SIG-M5 (cell line): ENCODE measurements around the gene PHYKPL.
A peak's percentile ranks its signal among the peaks of the same experiment; 100 is the strongest.

Experiments used
- DNase-seq: peaks from one replicate; lab custom pipeline; 2025; lab: John Stamatoyannopoulos, UW

Gene PHYKPL

DNA sequence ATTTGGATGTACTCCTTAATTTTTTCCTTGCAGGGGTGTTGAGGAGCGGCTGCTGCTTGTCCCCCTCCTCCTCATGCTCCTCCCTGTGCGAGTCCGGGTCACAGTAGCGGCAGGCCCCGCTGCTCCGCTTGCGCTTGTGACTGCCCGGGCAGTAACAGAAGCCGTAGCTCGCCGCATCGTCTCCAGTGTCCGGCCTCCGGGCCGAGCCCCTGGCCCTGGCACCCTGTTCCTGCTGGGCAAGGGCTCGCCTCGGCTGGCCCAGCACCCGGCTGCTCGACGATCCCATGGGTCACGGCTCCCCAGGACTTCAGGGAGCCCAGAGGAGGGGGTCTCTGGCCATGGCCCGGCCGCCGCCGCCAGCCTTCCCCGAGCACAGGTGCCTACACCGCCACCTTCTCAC lies 45.6 kb downstream of the PHYKPL start, which contains the start of gene GMCL2:
GMCL2 (minus strand) TSS at position 358 of the 400 bp plus-strand sequence; CDS start at position 286, 72 bp downstream.
- DNase-seq = no peak

GRCh38 chr5:178186427-178186826 lies 46.2 kb downstream of the PHYKPL start:
- DNase-seq = no peak

DNA sequence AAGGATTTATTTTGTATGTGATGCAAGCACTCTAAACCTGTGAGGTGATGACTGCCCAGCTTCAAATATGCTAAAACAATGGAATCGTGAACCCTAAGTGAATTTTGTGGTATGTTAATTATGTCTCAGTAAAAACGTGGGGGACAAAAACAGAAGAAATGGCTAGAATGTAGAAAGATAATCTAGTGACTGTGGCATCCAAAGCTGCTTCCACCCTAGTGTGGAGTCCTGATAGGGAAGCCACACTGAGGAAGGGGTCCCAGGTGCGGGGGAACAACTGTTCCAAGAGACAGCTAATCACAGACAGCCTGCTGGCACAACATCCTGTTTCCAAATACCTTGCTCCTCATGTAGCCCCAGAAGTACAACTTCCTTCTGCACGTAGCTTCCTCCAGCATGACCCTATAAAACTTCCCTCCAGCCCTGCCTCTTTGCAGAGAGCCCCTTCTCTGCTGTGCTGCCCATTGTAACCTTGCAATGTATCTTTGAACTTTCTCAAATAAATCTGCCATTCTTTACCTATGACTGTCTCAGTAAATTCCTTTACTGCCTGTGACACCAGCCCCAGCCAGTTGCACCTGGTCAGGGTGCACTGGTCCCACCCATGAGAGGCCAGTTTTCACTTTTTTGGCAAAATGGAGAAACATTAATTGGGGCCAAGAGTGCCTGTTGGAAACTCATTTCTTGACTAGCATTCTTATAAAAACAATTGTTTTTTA lies 50.3 kb downstream of the PHYKPL start:
- peak; percentile 63 for DNase-seq

- no peak for DNase-seq
Measured at GRCh38 chr5:178180141-178180863, 52.3 kb downstream of the PHYKPL start.

- DNase-seq = no peak
Measured at GRCh38 chr5:178177569-178177968, 55.0 kb downstream of the PHYKPL start.

DNA sequence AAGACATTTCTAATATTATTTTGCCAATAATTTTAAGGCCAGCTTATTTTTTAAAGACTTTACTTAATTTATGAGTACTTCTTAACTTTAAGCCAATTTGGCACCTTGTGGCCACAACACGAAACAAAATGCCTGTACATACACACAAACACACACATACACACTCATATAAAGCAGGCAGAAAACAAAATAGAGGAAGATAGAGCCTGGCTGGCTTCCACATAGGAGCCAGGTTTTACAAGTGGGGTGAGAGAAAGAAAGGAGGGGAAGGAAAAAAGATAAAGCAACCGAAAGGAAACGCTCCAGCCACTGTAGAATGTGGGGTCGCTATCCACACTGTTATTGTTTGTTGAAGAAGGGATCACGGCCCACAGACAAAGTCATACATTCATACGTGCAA lies 55.8 kb downstream of the PHYKPL start:
- no peak for DNase-seq

GRCh38 chr5:178174456-178174855 lies 58.1 kb downstream of the PHYKPL start:
- DNase-seq = no peak

- DNase-seq = no peak
Measured at GRCh38 chr5:178170455-178170854, 62.1 kb downstream of the PHYKPL start.

DNA sequence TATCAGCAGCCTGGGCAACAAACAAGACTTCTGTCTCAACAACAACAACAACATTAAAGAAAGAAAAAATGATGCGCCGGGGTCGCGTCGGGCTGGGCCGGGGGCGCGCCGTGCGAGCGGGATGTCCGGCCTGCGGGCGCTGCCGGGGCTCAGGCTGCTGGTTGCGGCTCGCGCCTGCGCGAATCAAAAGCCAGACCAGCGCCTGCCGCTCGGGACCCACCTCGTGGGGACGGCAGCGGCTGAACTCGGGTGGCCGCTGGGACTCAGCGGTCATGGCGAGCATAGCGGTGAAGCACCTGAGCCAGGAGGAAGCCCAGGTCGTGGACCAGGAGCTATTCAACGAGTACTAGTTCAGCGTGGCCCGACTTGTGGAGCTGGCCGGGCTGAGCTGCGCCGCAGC lies 67.0 kb downstream of the PHYKPL start:
- no peak for DNase-seq

DNA sequence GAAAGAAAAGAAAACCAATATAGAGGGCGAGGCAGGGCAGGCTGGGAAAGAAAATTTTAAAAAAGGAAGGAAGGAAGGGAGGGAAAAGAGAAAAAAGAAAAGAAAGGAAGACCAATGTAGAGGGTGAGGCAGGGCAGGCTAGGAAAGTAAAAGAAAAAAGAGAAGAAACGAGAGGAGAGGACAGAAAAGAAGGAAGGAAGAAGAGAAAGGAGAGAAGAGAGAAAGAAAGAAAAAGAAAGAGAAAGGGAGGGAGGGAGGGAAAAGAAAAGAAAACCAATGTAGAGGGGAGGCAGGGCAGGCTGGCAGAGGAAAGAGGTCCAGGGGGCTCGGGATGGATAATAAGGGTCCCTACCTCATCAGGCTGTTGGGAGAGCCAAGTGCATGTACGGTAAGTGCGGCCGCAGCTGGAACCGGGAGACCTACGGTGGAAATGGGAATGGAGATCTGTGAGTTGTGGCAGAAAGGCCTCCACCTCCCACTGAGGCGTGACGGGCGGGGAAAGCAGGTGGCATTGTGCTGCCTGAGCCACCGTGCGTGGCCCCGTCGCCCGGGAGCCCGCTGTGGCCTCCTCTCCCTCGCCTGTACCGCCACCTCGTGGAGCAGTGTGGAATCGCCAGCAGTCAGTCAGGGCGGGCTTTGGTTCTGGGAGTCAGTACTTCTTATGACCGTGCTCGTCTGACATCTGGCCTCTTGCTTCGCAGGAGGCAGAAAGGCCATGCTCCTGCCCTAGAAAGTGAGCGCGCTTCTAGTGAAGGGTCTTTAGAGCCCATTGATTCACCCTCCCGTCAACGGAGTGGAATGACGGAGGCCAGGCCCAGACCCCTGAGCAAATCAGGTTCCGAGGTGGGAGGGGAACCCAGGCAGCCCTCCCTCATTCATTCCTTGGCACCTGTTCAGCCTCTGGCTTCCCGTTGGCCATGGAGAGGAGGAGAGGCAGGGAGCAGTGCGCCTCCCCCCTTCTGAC lies 68.5 kb downstream of the PHYKPL start:
- DNase-seq = no peak

GRCh38 chr5:178162481-178162880 lies 70.1 kb downstream of the PHYKPL start:
- DNase-seq = no peak

GRCh38 chr5:178160176-178160575 lies 72.4 kb downstream of the PHYKPL start:
- no peak for DNase-seq
